ENCODE measurements around the gene RNF150.

Gene RNF150

GRCh38 chr4:140906993-140907962 is 226.0 kb downstream of the RNF150 start:
- no peak for DNase-seq (ENCODE audit: low read depth)
- no peak overlapping the region for H3K4me3 ChIP-seq (ENCODE audit: control insufficient read depth, low read depth, low read length)
- no peak for TF ChIP-seq CTCF (IDR thresholded peaks at IDR 0.05; ENCODE audit: control insufficient read depth, insufficient read depth, low read depth, low read length, missing control alignments)

- DNase-seq (ENCODE audit: low read depth) = no peak
- TF ChIP-seq CTCF (IDR thresholded peaks at IDR 0.05; ENCODE audit: control insufficient read depth, insufficient read depth, low read depth, low read length, missing control alignments) = no peak
- H3K4me3 ChIP-seq (ENCODE audit: control insufficient read depth, low read depth, low read length) = no peak overlapping the region
These were observed 228.4 kb downstream of the RNF150 start for GRCh38 chr4:140904904-140905303.

- DNase-seq (ENCODE audit: low read depth) = no peak
- H3K4me3 ChIP-seq (ENCODE audit: control insufficient read depth, low read depth, low read length) = no peak overlapping the region
- TF ChIP-seq CTCF (IDR thresholded peaks at IDR 0.05; ENCODE audit: control insufficient read depth, insufficient read depth, low read depth, low read length, missing control alignments) = no peak
These were observed 229.5 kb downstream of the RNF150 start for GRCh38 chr4:140903522-140904475.

- TF ChIP-seq CTCF (IDR thresholded peaks at IDR 0.05; ENCODE audit: control insufficient read depth, insufficient read depth, low read depth, low read length, missing control alignments) = no peak
- DNase-seq (ENCODE audit: low read depth) = no peak
- no peak overlapping the region for H3K4me3 ChIP-seq (ENCODE audit: control insufficient read depth, low read depth, low read length)
These were observed 231.4 kb downstream of the RNF150 start for GRCh38 chr4:140901736-140902336.

GRCh38 chr4:140893939-140894338 is 239.3 kb downstream of the RNF150 start:
- peak; percentile 69 for DNase-seq (ENCODE audit: low read depth)
- no peak overlapping the region for H3K4me3 ChIP-seq (ENCODE audit: control insufficient read depth, low read depth, low read length)
- no peak for TF ChIP-seq CTCF (IDR thresholded peaks at IDR 0.05; ENCODE audit: control insufficient read depth, insufficient read depth, low read depth, low read length, missing control alignments)

GRCh38 chr4:140888054-140888453 is 245.2 kb downstream of the RNF150 start:
- no peak for TF ChIP-seq CTCF (IDR thresholded peaks at IDR 0.05; ENCODE audit: control insufficient read depth, insufficient read depth, low read depth, low read length, missing control alignments)

More at GRCh38 chr4:140888054-140888453, 245.2 kb downstream of the RNF150 start:
- H3K4me3 ChIP-seq (ENCODE audit: control insufficient read depth, low read depth, low read length) = no peak overlapping the region
- DNase-seq (ENCODE audit: low read depth) = no peak

All from AG09309 (cell line).